GM11168 (cell line): Measurements from ENCODE around the gene ANO10.
"Not testable (repeated sequence)": the region's sequence is repeated elsewhere in the genome, so short reads cannot be mapped to it uniquely, and the experiment has no call there.

Experiments used
- in situ Hi-C: fragments of 300-500 bp; cut with MboI; formaldehyde crosslinking; loops from one replicate; pipeline ENCODE4 v1.12.0; 2022; ENCODE audit warnings: low sequenced_read_pairs; ENCODE audit not compliant: unreplicated experiment

The ANO10 gene

GRCh38 chr3:43525386-43525785 lies 96.4 kb downstream of the ANO10 start:
- in situ Hi-C loops, result no loop called here

- in situ Hi-C loops, result loop anchor here (25.0 kb wide), 1 partner anchor 561 kb away; no protein-coding TSS in a partner anchor
These were observed 98.3 kb downstream of the ANO10 start for GRCh38 chr3:43523454-43524053.

- in situ Hi-C loops, result loop anchor here (25.0 kb wide), 1 partner anchor 561 kb away; no protein-coding TSS in a partner anchor
These were observed 99.0 kb downstream of the ANO10 start for GRCh38 chr3:43522727-43523362.

- in situ Hi-C loops, result loop anchor here (25.0 kb wide), 1 partner anchor 560 kb away; no protein-coding TSS in a partner anchor
These were observed 99.9 kb downstream of the ANO10 start for GRCh38 chr3:43521941-43522340.

- in situ Hi-C loops, result loop anchor here (25.0 kb wide), 1 partner anchor 556 kb away; no protein-coding TSS in a partner anchor
These were observed 103.3 kb downstream of the ANO10 start for GRCh38 chr3:43518515-43518914.

GRCh38 chr3:43515970-43516635 lies 105.7 kb downstream of the ANO10 start:
- in situ Hi-C loops, result loop anchor here (25.0 kb wide), 1 partner anchor 554 kb away; no protein-coding TSS in a partner anchor

- in situ Hi-C loops, result loop anchor here (25.0 kb wide), 1 partner anchor 553 kb away; no protein-coding TSS in a partner anchor
These were observed 106.4 kb downstream of the ANO10 start for GRCh38 chr3:43515208-43515917.

GRCh38 chr3:43512754-43513404 lies 108.9 kb downstream of the ANO10 start:
- in situ Hi-C loops, result loop anchor here (25.0 kb wide), 1 partner anchor 551 kb away; no protein-coding TSS in a partner anchor

GRCh38 chr3:43506644-43507043 lies 115.2 kb downstream of the ANO10 start:
- in situ Hi-C loops, result loop anchor here (25.0 kb wide), 1 partner anchor 544 kb away; no protein-coding TSS in a partner anchor

- in situ Hi-C loops, result loop anchor here (25.0 kb wide), 1 partner anchor 543 kb away; no protein-coding TSS in a partner anchor
These were observed 116.5 kb downstream of the ANO10 start for GRCh38 chr3:43505351-43505750.

- in situ Hi-C loops, result loop anchor here (25.0 kb wide), 1 partner anchor 541 kb away; no protein-coding TSS in a partner anchor
These were observed 118.6 kb downstream of the ANO10 start for GRCh38 chr3:43503067-43503728.

GRCh38 chr3:43499256-43499655 lies 122.6 kb downstream of the ANO10 start:
- in situ Hi-C loops, result no loop called here

GRCh38 chr3:43497905-43498365 lies 123.9 kb downstream of the ANO10 start:
- in situ Hi-C loops, result no loop called here

- in situ Hi-C loops, result no loop called here
These were observed 124.4 kb downstream of the ANO10 start for GRCh38 chr3:43497422-43497821.

- in situ Hi-C loops, result no loop called here
These were observed 125.0 kb downstream of the ANO10 start for GRCh38 chr3:43496740-43497375.

- in situ Hi-C loops, result not testable (repeated sequence)
These were observed 128.9 kb downstream of the ANO10 start for GRCh38 chr3:43492932-43493331.

GRCh38 chr3:43491807-43492206 lies 130.0 kb downstream of the ANO10 start:
- in situ Hi-C loops, result not testable (repeated sequence)

GRCh38 chr3:43490640-43491185 lies 131.1 kb downstream of the ANO10 start:
- in situ Hi-C loops, result no loop called here
